ENCODE data around the gene GPHN. TPM values are rescaled to one million over a fixed set of nuclear protein-coding genes. Genes with fewer than 3 reads are reported as not detected.

The GPHN gene
- total RNA-seq, 2 donors from 2014 or later: 24.1 to 25.7 TPM

GRCh38 chr14:67031920-67032774, 524.2 kb downstream of the GPHN start:
- DNase-seq: no peak
- WGBS, 2 donors: 97 to 98% methylated on average over 3 of the region's 3 CpGs
- no peaks in the 10 kb centered on the region for H3K4me1 ChIP-seq
- H3K27ac ChIP-seq: no peak overlapping the region
- H3K27me3 ChIP-seq: no peaks in the 10 kb centered on the region
- H3K9me3 ChIP-seq: no peaks in the 10 kb centered on the region
- intact Hi-C loops (cut with DNase I): no loop called here
- no peaks in the 10 kb centered on the region for H3K36me3 ChIP-seq (replicated peaks in 1 of 2; ENCODE audit: insufficient read depth in 1 of 2, low read depth in 2 of 2)
- no peak for TF ChIP-seq POLR2A (IDR thresholded peaks at IDR 0.05)
- TF ChIP-seq CTCF (IDR thresholded peaks at IDR 0.05): no peak
- no peak overlapping the region for H3K4me3 ChIP-seq
- ATAC-seq: no peak

GRCh38 chr14:67045440-67045839, 537.5 kb downstream of the GPHN start:
- Histone ChIP-seq H3K4me3 (no peak overlapping the region), H3K36me3 (replicated peaks in 1 of 2; ENCODE audit: insufficient read depth in 1 of 2, low read depth in 2 of 2) (no peaks in the 10 kb centered on the region), H3K27me3 (no peaks in the 10 kb centered on the region), H3K4me1 (no peaks in the 10 kb centered on the region), H3K27ac (no peak overlapping the region), H3K9me3 (no peaks in the 10 kb centered on the region)
- intact Hi-C loops (cut with DNase I): no loop called here
- ATAC-seq: no peak
- TF ChIP-seq POLR2A (IDR thresholded peaks at IDR 0.05) (no peak), CTCF (IDR thresholded peaks at IDR 0.05) (no peak)
- DNase-seq: no peak

- intact Hi-C loops (cut with DNase I): no loop called here
- no peaks in the 10 kb centered on the region for H3K36me3 ChIP-seq (replicated peaks in 1 of 2; ENCODE audit: insufficient read depth in 1 of 2, low read depth in 2 of 2)
- H3K4me1 ChIP-seq: no peaks in the 10 kb centered on the region
- H3K4me3 ChIP-seq: no peak overlapping the region
- ATAC-seq: no peak
- TF ChIP-seq CTCF (IDR thresholded peaks at IDR 0.05) (no peak), POLR2A (IDR thresholded peaks at IDR 0.05) (no peak)
- no peak overlapping the region for H3K27ac ChIP-seq
- H3K27me3 ChIP-seq: no peaks in the 10 kb centered on the region
- H3K9me3 ChIP-seq: no peaks in the 10 kb centered on the region
- 94 to 96% methylated on average over 4 to 5 of the region's 5 CpGs for WGBS, 2 donors
- DNase-seq: no peak
Observed at GRCh38 chr14:67050896-67051295, 542.9 kb downstream of the GPHN start.

DNA sequence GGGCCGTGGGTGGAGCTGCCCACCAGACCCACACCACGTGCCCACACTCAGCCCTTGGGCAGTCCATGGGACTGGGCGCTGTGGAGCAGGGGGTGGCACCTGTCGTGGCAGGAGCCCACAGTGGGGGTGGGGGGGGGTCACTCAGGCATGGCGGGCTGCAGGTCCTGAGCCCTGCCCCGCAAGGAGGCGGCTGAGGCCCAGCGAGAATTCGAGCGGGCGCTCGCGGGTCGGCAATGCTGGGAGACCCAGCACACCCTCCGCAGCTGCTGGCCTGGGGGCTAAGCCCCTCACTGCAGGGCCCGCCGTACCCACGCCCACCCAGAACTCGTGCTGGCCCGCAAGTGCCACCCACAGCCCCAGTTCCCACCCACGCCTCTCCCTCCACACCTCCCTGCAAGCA, 548.7 kb downstream of the GPHN start:
- no peak overlapping the region for H3K27ac ChIP-seq
- H3K36me3 ChIP-seq (replicated peaks in 1 of 2; ENCODE audit: insufficient read depth in 1 of 2, low read depth in 2 of 2): no peaks in the 10 kb centered on the region
- no peak for TF ChIP-seq POLR2A (IDR thresholded peaks at IDR 0.05)
- no peak overlapping the region for H3K4me3 ChIP-seq
- no peaks in the 10 kb centered on the region for H3K27me3 ChIP-seq
- no peak for ATAC-seq
- H3K9me3 ChIP-seq: no peaks in the 10 kb centered on the region
- 97 to 100% methylated on average over 1 to 21 of the region's 21 CpGs for WGBS, 2 donors
- no peak for DNase-seq
- H3K4me1 ChIP-seq: no peaks in the 10 kb centered on the region
- intact Hi-C loops (cut with DNase I): no loop called here

GRCh38 chr14:67059596-67059995, 551.6 kb downstream of the GPHN start:
- no peak overlapping the region for H3K27ac ChIP-seq
- DNase-seq (no peak), ATAC-seq (no peak)
- no peaks in the 10 kb centered on the region for H3K27me3 ChIP-seq
- H3K4me1 ChIP-seq: no peaks in the 10 kb centered on the region
- H3K4me3 ChIP-seq: no peak overlapping the region
- no peaks in the 10 kb centered on the region for H3K9me3 ChIP-seq
- WGBS, 2 donors: 54 to 62% methylated on average over 3 of the region's 3 CpGs
- intact Hi-C loops (cut with DNase I): no loop called here
- H3K36me3 ChIP-seq (replicated peaks in 1 of 2; ENCODE audit: insufficient read depth in 1 of 2, low read depth in 2 of 2): no peaks in the 10 kb centered on the region
- TF ChIP-seq POLR2A (IDR thresholded peaks at IDR 0.05) (no peak), CTCF (IDR thresholded peaks at IDR 0.05) (no peak)
